OCI-LY7 (cell line): ENCODE results near the gene RPA1.
A peak's percentile ranks its signal among the peaks of the same experiment; 100 is the strongest.

Source experiments
- EZH2phosphoT487 ChIP-seq: fragments of 200-600 bp; sonication (generic); IDR thresholded peaks from 2 replicates; pipeline ENCODE4 v1.6.1; 2018; ENCODE audit warnings: low read depth, borderline replicate concordance, mild to moderate bottlenecking, mixed run types, antibody characterized with exemption, low read length, moderate library complexity, mixed read lengths
- TF ChIP-seq, protein P1 (sequence below): fragments of 200-600 bp; sonication (generic); conservative IDR thresholded peaks from 2 replicates; pipeline ENCODE4 v1.5.1; 2014; ENCODE audit warnings: mild to moderate bottlenecking, antibody characterized with exemption, low read length, moderate library complexity, mixed read lengths

DNA sequence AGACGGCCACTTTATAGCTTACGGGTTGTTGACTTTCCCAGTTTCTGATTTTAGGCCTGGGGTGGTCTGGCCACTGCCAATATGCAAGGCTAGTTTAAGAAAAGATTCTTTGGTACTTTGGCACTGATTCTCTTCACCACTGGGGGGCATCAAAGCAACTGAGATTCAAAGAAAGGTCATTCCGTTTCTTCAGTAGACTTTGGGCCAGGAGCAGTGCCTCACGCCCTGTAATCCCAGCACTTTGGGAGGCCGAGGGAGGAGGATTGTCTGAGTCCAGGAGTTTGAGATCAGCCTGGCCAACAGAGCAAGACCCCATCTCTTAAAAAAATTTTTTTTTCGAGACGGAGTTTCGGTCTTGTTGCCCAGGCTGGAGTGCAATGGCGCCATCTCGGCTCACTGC is 53.0 kb downstream of the RPA1 start:
- TF ChIP-seq, protein P1, sequence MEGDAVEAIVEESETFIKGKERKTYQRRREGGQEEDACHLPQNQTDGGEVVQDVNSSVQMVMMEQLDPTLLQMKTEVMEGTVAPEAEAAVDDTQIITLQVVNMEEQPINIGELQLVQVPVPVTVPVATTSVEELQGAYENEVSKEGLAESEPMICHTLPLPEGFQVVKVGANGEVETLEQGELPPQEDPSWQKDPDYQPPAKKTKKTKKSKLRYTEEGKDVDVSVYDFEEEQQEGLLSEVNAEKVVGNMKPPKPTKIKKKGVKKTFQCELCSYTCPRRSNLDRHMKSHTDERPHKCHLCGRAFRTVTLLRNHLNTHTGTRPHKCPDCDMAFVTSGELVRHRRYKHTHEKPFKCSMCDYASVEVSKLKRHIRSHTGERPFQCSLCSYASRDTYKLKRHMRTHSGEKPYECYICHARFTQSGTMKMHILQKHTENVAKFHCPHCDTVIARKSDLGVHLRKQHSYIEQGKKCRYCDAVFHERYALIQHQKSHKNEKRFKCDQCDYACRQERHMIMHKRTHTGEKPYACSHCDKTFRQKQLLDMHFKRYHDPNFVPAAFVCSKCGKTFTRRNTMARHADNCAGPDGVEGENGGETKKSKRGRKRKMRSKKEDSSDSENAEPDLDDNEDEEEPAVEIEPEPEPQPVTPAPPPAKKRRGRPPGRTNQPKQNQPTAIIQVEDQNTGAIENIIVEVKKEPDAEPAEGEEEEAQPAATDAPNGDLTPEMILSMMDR: peak; percentile 82
- no peak for TF ChIP-seq EZH2phosphoT487
